OCI-LY3 (cell line): ENCODE results near the gene PPL.

ENCODE experiments used
- EZH2phosphoT487 ChIP-seq: fragments of 200-600 bp; shearing (Covaris generic); IDR thresholded peaks from 2 replicates; pipeline ENCODE4 v1.6.1; 2018; ENCODE audit warnings: antibody characterized with exemption, mixed run types, low read depth
- TF ChIP-seq, protein P1 (sequence below): fragments of 200-600, 300-600 bp; sonication (generic); IDR thresholded peaks from 2 replicates; pipeline ENCODE4 v1.5.1; 2014; ENCODE audit warnings: antibody characterized with exemption, low read length, low read depth

DNA sequence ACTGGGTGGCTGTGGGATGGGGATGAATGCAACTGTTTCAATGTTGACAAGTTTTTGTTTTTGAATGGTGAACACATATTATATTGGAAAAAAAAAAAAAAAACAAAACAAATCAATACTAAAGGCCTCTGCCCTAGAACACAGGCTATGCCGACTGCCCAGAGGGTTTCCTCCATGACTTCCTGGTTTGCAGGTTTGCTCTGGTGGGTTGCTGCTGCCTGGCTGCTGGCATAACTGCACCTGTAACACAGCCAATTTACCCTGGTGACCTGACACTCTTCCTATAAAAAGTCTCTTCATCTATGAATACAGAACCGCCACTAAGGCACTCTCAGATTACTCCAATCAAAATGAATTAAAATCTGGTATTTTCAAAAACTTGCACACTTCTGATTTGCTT is 100.2 kb downstream of the PPL start:
- TF ChIP-seq, protein P1, sequence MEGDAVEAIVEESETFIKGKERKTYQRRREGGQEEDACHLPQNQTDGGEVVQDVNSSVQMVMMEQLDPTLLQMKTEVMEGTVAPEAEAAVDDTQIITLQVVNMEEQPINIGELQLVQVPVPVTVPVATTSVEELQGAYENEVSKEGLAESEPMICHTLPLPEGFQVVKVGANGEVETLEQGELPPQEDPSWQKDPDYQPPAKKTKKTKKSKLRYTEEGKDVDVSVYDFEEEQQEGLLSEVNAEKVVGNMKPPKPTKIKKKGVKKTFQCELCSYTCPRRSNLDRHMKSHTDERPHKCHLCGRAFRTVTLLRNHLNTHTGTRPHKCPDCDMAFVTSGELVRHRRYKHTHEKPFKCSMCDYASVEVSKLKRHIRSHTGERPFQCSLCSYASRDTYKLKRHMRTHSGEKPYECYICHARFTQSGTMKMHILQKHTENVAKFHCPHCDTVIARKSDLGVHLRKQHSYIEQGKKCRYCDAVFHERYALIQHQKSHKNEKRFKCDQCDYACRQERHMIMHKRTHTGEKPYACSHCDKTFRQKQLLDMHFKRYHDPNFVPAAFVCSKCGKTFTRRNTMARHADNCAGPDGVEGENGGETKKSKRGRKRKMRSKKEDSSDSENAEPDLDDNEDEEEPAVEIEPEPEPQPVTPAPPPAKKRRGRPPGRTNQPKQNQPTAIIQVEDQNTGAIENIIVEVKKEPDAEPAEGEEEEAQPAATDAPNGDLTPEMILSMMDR: no peak
- no peak for TF ChIP-seq EZH2phosphoT487
